Jurkat, Clone E6-1 (cell line): ENCODE measurements around the gene IQGAP3.
"Not testable (repeated sequence)": the region's sequence is repeated elsewhere in the genome, so short reads cannot be mapped to it uniquely, and the experiment has no call there.

Experiments
- DNase-seq: peaks from one replicate; pipeline ENCODE4 v3.0.0-alpha.2; 2011; ENCODE audit warnings: low read depth, low spot score
- H3K4me3 ChIP-seq: 2 replicates; pipeline ENCODE4 v1.5.1; 2011; ENCODE audit warnings: mild to moderate bottlenecking, low read length, control low read depth, moderate library complexity

IQGAP3 gene

GRCh38 chr1:156577550-156577949 is 5.2 kb upstream of the IQGAP3 start:
- no peak for DNase-seq
- no peak overlapping the region for H3K4me3 ChIP-seq

GRCh38 chr1:156574039-156574633 is 1.8 kb upstream of the IQGAP3 start:
- no peak overlapping the region for H3K4me3 ChIP-seq
- no peak for DNase-seq

- peak overlapping the region; percentile 63 for H3K4me3 ChIP-seq
- no peak for DNase-seq
Measured at GRCh38 chr1:156572663-156573018, 276 bp upstream of the IQGAP3 start.

- DNase-seq = no peak
- no peak overlapping the region for H3K4me3 ChIP-seq
Measured at GRCh38 chr1:156571261-156571852, 1.0 kb downstream of the IQGAP3 start.

GRCh38 chr1:156566436-156566835 is 5.9 kb downstream of the IQGAP3 start:
- no peak for DNase-seq
- H3K4me3 ChIP-seq = no peak overlapping the region

- no peak for DNase-seq
- H3K4me3 ChIP-seq = no peak overlapping the region
Measured at GRCh38 chr1:156565519-156565918, 6.8 kb downstream of the IQGAP3 start.

GRCh38 chr1:156560585-156561163 is 11.7 kb downstream of the IQGAP3 start:
- no peak overlapping the region for H3K4me3 ChIP-seq
- DNase-seq = no peak

- DNase-seq = no peak
- no peak overlapping the region for H3K4me3 ChIP-seq
Measured at GRCh38 chr1:156559797-156560385, 12.5 kb downstream of the IQGAP3 start.

GRCh38 chr1:156559086-156559796 is 13.1 kb downstream of the IQGAP3 start:
- no peak for DNase-seq
- no peak overlapping the region for H3K4me3 ChIP-seq

GRCh38 chr1:156556354-156556753 is 16.0 kb downstream of the IQGAP3 start:
- no peak overlapping the region for H3K4me3 ChIP-seq
- DNase-seq = no peak

GRCh38 chr1:156555715-156556114 is 16.6 kb downstream of the IQGAP3 start:
- H3K4me3 ChIP-seq = no peak overlapping the region
- DNase-seq = no peak

GRCh38 chr1:156554971-156555370 is 17.4 kb downstream of the IQGAP3 start:
- no peak overlapping the region for H3K4me3 ChIP-seq
- DNase-seq = no peak

GRCh38 chr1:156553860-156554485 is 18.4 kb downstream of the IQGAP3 start:
- no peak for DNase-seq
- no peak overlapping the region for H3K4me3 ChIP-seq

GRCh38 chr1:156552937-156553336 is 19.4 kb downstream of the IQGAP3 start:
- DNase-seq = not testable (repeated sequence)

GRCh38 chr1:156552518-156552917 is 19.8 kb downstream of the IQGAP3 start:
- H3K4me3 ChIP-seq = no peak overlapping the region
- DNase-seq = no peak

More at GRCh38 chr1:156552937-156553336, 19.4 kb downstream of the IQGAP3 start:
- H3K4me3 ChIP-seq = not testable (repeated sequence)

- H3K4me3 ChIP-seq = no peak overlapping the region
Measured at GRCh38 chr1:156551869-156552268, 20.5 kb downstream of the IQGAP3 start.

GRCh38 chr1:156551066-156551643 is 21.2 kb downstream of the IQGAP3 start:
- no peak overlapping the region for H3K4me3 ChIP-seq
- no peak for DNase-seq

More at GRCh38 chr1:156551869-156552268, 20.5 kb downstream of the IQGAP3 start:
- DNase-seq = no peak

- DNase-seq = no peak
- no peak overlapping the region for H3K4me3 ChIP-seq
Measured at GRCh38 chr1:156550346-156550745, 22.0 kb downstream of the IQGAP3 start.

- no peak overlapping the region for H3K4me3 ChIP-seq
Measured at GRCh38 chr1:156549831-156550230, 22.5 kb downstream of the IQGAP3 start.

More at GRCh38 chr1:156549831-156550230, 22.5 kb downstream of the IQGAP3 start:
- no peak for DNase-seq
